IMR-90 (cell line): ENCODE results near the gene TMF1. TPM values are rescaled to one million over a fixed set of nuclear protein-coding genes. Genes with fewer than 3 reads are reported as not detected.
A peak's percentile ranks its signal among the peaks of the same experiment; 100 is the strongest.

Source experiments
- ATAC-seq: fragments of 200-7000 bp; cut with Tn5 transposase; 2 replicates; pipeline ENCODE4 v1.9.1; 2020; ENCODE audit warnings: low read depth, mild to moderate bottlenecking, moderate library complexity
- BruUV-seq: library from RNA; stranded (reverse); fragments of 400-500 nt; replicated peaks from 2 replicates; lab custom pipeline; 2021; lab: Mats Ljungman, UMichigan
- CTCF ChIA-PET: fragments of 300-600 bp; formaldehyde crosslinking; extraction: SDS; loops from one replicate; lab custom pipeline; 2021; ENCODE audit warnings: antibody characterized with exemption; lab: Yijun Ruan, JAX
- POLR2A ChIA-PET: fragments of 300-600 bp; sonication (Branson Sonifier 250); formaldehyde crosslinking; loops from one replicate; lab custom pipeline; 2022; ENCODE audit warnings: antibody characterized with exemption; ENCODE audit not compliant: unreplicated experiment; lab: Charles Lee
- DNase-seq: peaks from one replicate; pipeline ENCODE4 v3.0.0; 2013
- H2AFZ ChIP-seq: replicated peaks from 2 replicates; pipeline ENCODE3; 2013; ENCODE audit warnings: low read length, mild to moderate bottlenecking; ENCODE audit not compliant: poor library complexity
- H2AK5ac ChIP-seq: 2 replicates; pipeline ENCODE4 v1.6.1; 2013; ENCODE audit warnings: low read depth, low read length, inconsistent platforms
- H2AK9ac ChIP-seq: replicated peaks from 2 replicates; pipeline ENCODE3; 2013; ENCODE audit warnings: mild to moderate bottlenecking, low read depth, low read length, moderate library complexity; ENCODE audit not compliant: poor library complexity
- H2BK120ac ChIP-seq: 2 replicates; pipeline ENCODE4 v1.6.1; 2013; ENCODE audit warnings: low read depth, low read length, inconsistent platforms
- H2BK15ac ChIP-seq: 3 replicates; pipeline ENCODE4 v1.6.1; 2013; ENCODE audit warnings: low read depth, low read length, inconsistent platforms
- H2BK20ac ChIP-seq: 2 replicates; pipeline ENCODE4 v1.6.1; 2013; ENCODE audit warnings: low read depth, mild to moderate bottlenecking, inconsistent platforms, low read length, moderate library complexity
- H2BK5ac ChIP-seq: 2 replicates; pipeline ENCODE4 v1.6.1; 2013; ENCODE audit warnings: mild to moderate bottlenecking, low read depth, low read length, inconsistent platforms; ENCODE audit not compliant: poor library complexity, severe bottlenecking
- H3K14ac ChIP-seq: replicated peaks from 2 replicates; pipeline ENCODE4 v1.6.1; 2013; ENCODE audit warnings: low read depth, low read length, inconsistent platforms
- H3K18ac ChIP-seq: 2 replicates; pipeline ENCODE4 v1.6.1; 2013; ENCODE audit warnings: low read depth, low read length, control low read depth
- H3K23ac ChIP-seq: 2 replicates; pipeline ENCODE4 v1.6.1; 2013; ENCODE audit warnings: low read depth, low read length, inconsistent platforms
- H3K27ac ChIP-seq: 2 replicates; pipeline ENCODE4 v1.5.1; 2013; ENCODE audit warnings: mild to moderate bottlenecking, control low read depth, low read length; ENCODE audit not compliant: insufficient read depth
- H3K27me3 ChIP-seq: 2 replicates; pipeline ENCODE4 v1.6.1; 2013; ENCODE audit warnings: low read length; ENCODE audit not compliant: control insufficient read depth, insufficient read depth
- H3K36me3 ChIP-seq: 2 replicates; pipeline ENCODE4 v1.6.1; 2013; ENCODE audit warnings: low read length, mixed read lengths; ENCODE audit not compliant: control insufficient read depth, insufficient read depth
- H3K4ac ChIP-seq: 2 replicates; pipeline ENCODE4 v1.6.1; 2013; ENCODE audit warnings: low read depth, low read length, inconsistent platforms
- H3K4me1 ChIP-seq: 2 replicates; pipeline ENCODE4 v1.6.1; 2013; ENCODE audit warnings: low read length, mixed read lengths; ENCODE audit not compliant: control insufficient read depth, insufficient read depth
- H3K4me2 ChIP-seq: 2 replicates; pipeline ENCODE4 v1.6.1; 2013; ENCODE audit warnings: low read depth, mild to moderate bottlenecking, control low read depth, low read length, moderate library complexity
- H3K4me3 ChIP-seq: 2 replicates; pipeline ENCODE4 v1.5.1; 2013; ENCODE audit warnings: low read depth, mild to moderate bottlenecking, control low read depth, low read length, moderate library complexity; ENCODE audit not compliant: insufficient read depth
- H3K56ac ChIP-seq: 2 replicates; pipeline ENCODE4 v1.6.1; 2013; ENCODE audit warnings: low read length, inconsistent platforms; ENCODE audit not compliant: insufficient read depth; ENCODE audit errors: extremely low read depth
- H3K79me1 ChIP-seq, 2 experiments: 2 replicates each; pipeline ENCODE4 v1.6.1; 2013; ENCODE audit warnings: low read length in 2 of 2, inconsistent platforms in 1 of 2, low read depth in 1 of 2
- H3K9ac ChIP-seq: 2 replicates; pipeline ENCODE4 v1.6.1; 2013; ENCODE audit warnings: low read depth, low read length, control low read depth
- H3K9me1 ChIP-seq: 2 replicates; pipeline ENCODE4 v1.6.1; 2013; ENCODE audit warnings: low read length, inconsistent platforms; ENCODE audit not compliant: insufficient read depth
- H3K9me3 ChIP-seq: 2 replicates; pipeline ENCODE4 v1.6.1; 2013; ENCODE audit warnings: low read length; ENCODE audit not compliant: control insufficient read depth, insufficient read depth
- H4K20me1 ChIP-seq: 2 replicates; pipeline ENCODE4 v1.6.1; 2013; ENCODE audit warnings: low read length, inconsistent platforms; ENCODE audit not compliant: insufficient read depth
- H4K5ac ChIP-seq: 2 replicates; pipeline ENCODE4 v1.6.1; 2013; ENCODE audit warnings: mild to moderate bottlenecking, low read depth, low read length, control low read depth
- H4K8ac ChIP-seq, 2 experiments: 2 replicates each; pipeline ENCODE4 v1.6.1; 2013; ENCODE audit warnings: low read depth in 2 of 2, low read length in 2 of 2, control low read depth in 1 of 2, inconsistent platforms in 1 of 2
- H4K91ac ChIP-seq: 2 replicates; pipeline ENCODE4 v1.6.1; 2013; ENCODE audit warnings: low read depth, low read length, inconsistent platforms; ENCODE audit not compliant: insufficient read depth
- CEBPB ChIP-seq: IDR thresholded peaks from 2 replicates; pipeline ENCODE4 v1.6.1; 2012; ENCODE audit warnings: low read depth, low read length, improper control_type of control experiment
- ELK1 ChIP-seq: fragments of 150-350 bp; IDR thresholded peaks from 2 replicates; pipeline ENCODE4 v1.6.1; 2016; ENCODE audit warnings: low read depth, mild to moderate bottlenecking, low read length, moderate library complexity, borderline replicate concordance
- FOS ChIP-seq: fragments of 150-350 bp; IDR thresholded peaks from 2 replicates; pipeline ENCODE4 v1.6.1; 2016; ENCODE audit warnings: low read depth, low read length
- WGBS, 2 experiments: methylation state at CpG; one replicate each; pipeline versions ENCODE4 v1.1.5 to v1.1.7; 2013; ENCODE audit warnings: missing lambda C conversion rate in 2 of 2; ENCODE audit not compliant: insufficient read length in 1 of 2; ENCODE audit errors: extremely low coverage in 2 of 2; 5-methylcytosine and 5-hydroxymethylcytosine counted together
- dilution Hi-C: fragments of 300-500 bp; cut with HindIII; formaldehyde crosslinking; loops from one replicate; pipeline ENCODE4 v1.14.3; 2018; ENCODE audit warnings: low sequenced_read_pairs; ENCODE audit not compliant: unreplicated experiment
- in situ Hi-C: fragments of 300-500 bp; cut with MboI; formaldehyde crosslinking; loops from 3 replicates; pipeline ENCODE4 v1.14.3; 2019; ENCODE audit warnings: low sequenced_read_pairs, inconsistent platforms, mixed read lengths
- intact Hi-C: fragments of 100-400 bp; cut with micrococcal nuclease; formaldehyde crosslinking; loops from 2 replicates; pipeline ENCODE4 v1.10.0; 2022
- polyA plus RNA-seq, 3 experiments: library from polyadenylated mRNA; depleted of rRNA; stranded (reverse); fragments of >200 nt; gene quantifications; 2 replicates each; pipeline ENCODE4 v1.2.3, GENCODE V29; 2012; ENCODE audit warnings: low replicate concordance in 1 of 3
- total RNA-seq: library from RNA; depleted of rRNA; stranded (reverse); fragments of >200 nt; gene quantifications from 2 replicates; pipeline ENCODE4 v1.2.3, GENCODE V29; 2012

Gene TMF1
- total and polyA plus RNA-seq, 2 of the 4 experiments (the other 2 are of a cell fraction) = 12.4 to 39.1 TPM

GRCh38 chr3:68973639-68974038 lies 78.5 kb downstream of the TMF1 start:
- no peak overlapping the region for H2AK9ac ChIP-seq
- BruUV-seq = no TSS peak
- WGBS, 2 experiments = 35% methylated on average over 2 of the region's 7 CpGs; no CpG with 5 or more reads in 1 of the 2 experiments
- ChIA-PET CTCF (no interaction called here), POLR2A (no interaction called here)
- intact Hi-C loops (loop anchor here (2.0 to 10.0 kb wide), 3 partner anchors 81 to 1619 kb away; no protein-coding TSS in a partner anchor), dilution Hi-C loops (no loop called here), in situ Hi-C loops (no loop called here)
- peaks cover 7% of the 10 kb centered on the region for H3K4me1 ChIP-seq
- no peak overlapping the region for H4K5ac ChIP-seq
- no peak for ATAC-seq
- no peak overlapping the region for H2AK5ac ChIP-seq
- no peak overlapping the region for H4K8ac ChIP-seq
- H2BK15ac ChIP-seq = no peak overlapping the region
- TF ChIP-seq CEBPB = no peak
- TF ChIP-seq FOS = no peak
- TF ChIP-seq ELK1 = no peak
- DNase-seq = no peak
- no peak overlapping the region for H3K4ac ChIP-seq
- no peak overlapping the region for H3K56ac ChIP-seq
- no peak overlapping the region for H3K18ac ChIP-seq
- H2BK20ac ChIP-seq = no peak overlapping the region
- H2BK120ac ChIP-seq = no peak overlapping the region
- H4K20me1 ChIP-seq = no peaks in the 10 kb centered on the region
- no peak overlapping the region for H3K4me2 ChIP-seq
- no peak overlapping the region for H4K91ac ChIP-seq
- peak overlapping the region; percentile 34 for H2AFZ ChIP-seq
- H3K36me3 ChIP-seq = peaks cover 7% of the 10 kb centered on the region
- H3K14ac ChIP-seq = no peak overlapping the region
- no peaks in the 10 kb centered on the region; the same call in 1 of the 2 replicates for H3K9me1 ChIP-seq
- no peak overlapping the region for H3K4me3 ChIP-seq
- H3K23ac ChIP-seq = no peak overlapping the region
- H3K79me1 ChIP-seq = no peaks in the 10 kb centered on the region
- H3K27me3 ChIP-seq = peaks cover 16% of the 10 kb centered on the region
- H3K27ac ChIP-seq = no peak overlapping the region
- H3K9ac ChIP-seq = no peak overlapping the region
- H2BK5ac ChIP-seq = no peak overlapping the region
- no peaks in the 10 kb centered on the region for H3K9me3 ChIP-seq
